Sigmoid colon (tissue), 3 donors: Measurements from ENCODE around the gene LRP10.

ENCODE experiments used
- CTCF ChIP-seq, 4 experiments: fragments of 450-650 bp in 3 of 4; fragments of 200-600 bp in 1 of 4; IDR thresholded peaks; one replicate each; pipeline ENCODE4 v1.5.1; 2016 to 2019; ENCODE audit warnings: antibody characterized with exemption in 4 of 4, mild to moderate bottlenecking in 3 of 4, moderate library complexity in 2 of 4
- POLR2A ChIP-seq, 2 donors: fragments of 450-650 bp; IDR thresholded peaks; one replicate each; pipeline ENCODE4 v1.6.1; 2016; ENCODE audit warnings: antibody characterized with exemption in 2 of 2, mild to moderate bottlenecking in 2 of 2, moderate library complexity in 2 of 2

GRCh38 chr14:22844221-22845102 is 27.1 kb upstream of the LRP10 start:
- TF ChIP-seq CTCF (IDR thresholded peaks at IDR 0.05) = no peak
- no peak for TF ChIP-seq POLR2A (IDR thresholded peaks at IDR 0.05)
